Measurements from ENCODE around the gene OTOF. TPM values are rescaled to one million over a fixed set of nuclear protein-coding genes. Genes with fewer than 3 reads are reported as not detected.

OTOF gene
- total and polyA plus RNA-seq, 4 donors, result 0.03 to 0.09 (median 0.08) TPM; not detected in 1

GRCh38 chr2:26471766-26472706, 5.9 kb downstream of the OTOF start:
- WGBS, 2 donors, result 85 to 92% methylated on average over 25 of the region's 25 CpGs
- TF ChIP-seq CTCF (IDR thresholded peaks at IDR 0.05; ENCODE audit: control extremely low read depth, extremely low read depth), result no peak
- DNase-seq, result no peak

GRCh38 chr2:26471289-26471688, 6.6 kb downstream of the OTOF start:
- no peak overlapping the region for H3K27ac ChIP-seq (ENCODE audit: low read depth in 1 of 2, low read length in 1 of 2)
- DNase-seq, result no peak
- no peak overlapping the region for H3K4me3 ChIP-seq
- no peak overlapping the region for H3K9ac ChIP-seq (ENCODE audit: insufficient read depth in 1 of 2, low read length in 2 of 2)
- H3K36me3 ChIP-seq (ENCODE audit: control insufficient read depth in 4 of 4, insufficient read depth in 4 of 4, low read length in 4 of 4), result no peaks in the 10 kb centered on the region
- no peak for TF ChIP-seq CTCF (IDR thresholded peaks at IDR 0.05; ENCODE audit: control extremely low read depth, extremely low read depth)
- peaks cover 0 to 2% (median 0%) of the 10 kb centered on the region in 5 donors for H3K4me1 ChIP-seq (ENCODE audit: control insufficient read depth in 5 of 5, insufficient read depth in 5 of 5, low read length in 5 of 5)
- H3K9me3 ChIP-seq (ENCODE audit: control insufficient read depth in 4 of 4, insufficient read depth in 3 of 4, low read length in 3 of 4), result peaks cover 0 to 6% (median 0%) of the 10 kb centered on the region in 4 donors
- WGBS, 2 donors, result 62 to 68% methylated on average over 2 of the region's 2 CpGs
- no peak for ATAC-seq (ENCODE audit: insufficient read depth, low FRiP score)
- H3K27me3 ChIP-seq (ENCODE audit: control insufficient read depth in 3 of 3, insufficient read depth in 3 of 3, low read length in 2 of 3), result no peaks in the 10 kb centered on the region

More at GRCh38 chr2:26471766-26472706, 5.9 kb downstream of the OTOF start:
- H3K9me3 ChIP-seq (ENCODE audit: control insufficient read depth in 4 of 4, insufficient read depth in 3 of 4, low read length in 3 of 4), result peaks cover 0 to 6% (median 0%) of the 10 kb centered on the region in 4 donors
- no peaks in the 10 kb centered on the region for H3K27me3 ChIP-seq (ENCODE audit: control insufficient read depth in 3 of 3, insufficient read depth in 3 of 3, low read length in 2 of 3)
- H3K36me3 ChIP-seq (ENCODE audit: control insufficient read depth in 4 of 4, insufficient read depth in 4 of 4, low read length in 4 of 4), result no peaks in the 10 kb centered on the region
- no peak overlapping the region for H3K9ac ChIP-seq (ENCODE audit: insufficient read depth in 1 of 2, low read length in 2 of 2)
- ATAC-seq (ENCODE audit: insufficient read depth, low FRiP score), result no peak
- H3K4me1 ChIP-seq (ENCODE audit: control insufficient read depth in 5 of 5, insufficient read depth in 5 of 5, low read length in 5 of 5), result peaks cover 0 to 2% (median 0%) of the 10 kb centered on the region in 5 donors
- no peak overlapping the region for H3K4me3 ChIP-seq
- no peak overlapping the region for H3K27ac ChIP-seq (ENCODE audit: low read depth in 1 of 2, low read length in 1 of 2)

- no peaks in the 10 kb centered on the region for H3K36me3 ChIP-seq (ENCODE audit: control insufficient read depth in 4 of 4, insufficient read depth in 4 of 4, low read length in 4 of 4)
- H3K27me3 ChIP-seq (ENCODE audit: control insufficient read depth in 3 of 3, insufficient read depth in 3 of 3, low read length in 2 of 3), result no peaks in the 10 kb centered on the region
- H3K4me3 ChIP-seq, result no peak overlapping the region
- DNase-seq, result no peak
- H3K9ac ChIP-seq (ENCODE audit: insufficient read depth in 1 of 2, low read length in 2 of 2), result no peak overlapping the region
- H3K9me3 ChIP-seq (ENCODE audit: control insufficient read depth in 4 of 4, insufficient read depth in 3 of 4, low read length in 3 of 4), result peaks cover 0 to 6% (median 0%) of the 10 kb centered on the region in 4 donors
- TF ChIP-seq CTCF (IDR thresholded peaks at IDR 0.05; ENCODE audit: control extremely low read depth, extremely low read depth), result no peak
- H3K27ac ChIP-seq (ENCODE audit: low read depth in 1 of 2, low read length in 1 of 2), result no peak overlapping the region
- peaks cover 0 to 2% (median 0%) of the 10 kb centered on the region in 5 donors for H3K4me1 ChIP-seq (ENCODE audit: control insufficient read depth in 5 of 5, insufficient read depth in 5 of 5, low read length in 5 of 5)
- 94 to 98% methylated on average over 9 of the region's 9 CpGs for WGBS, 2 donors
- ATAC-seq (ENCODE audit: insufficient read depth, low FRiP score), result no peak
Measured at GRCh38 chr2:26470601-26471260, 7.2 kb downstream of the OTOF start.
